Smooth muscle cell of the brain vasculature (primary cell): ENCODE results near the gene ZNF431.
"Not testable (repeated sequence)": the region's sequence is repeated elsewhere in the genome, so short reads cannot be mapped to it uniquely, and the experiment has no call there.

ENCODE experiments used
- DNase-seq: peaks from one replicate; pipeline ENCODE4 v3.0.0-alpha.2; 2012; ENCODE audit warnings: low read depth, low spot score

Gene ZNF431

DNA sequence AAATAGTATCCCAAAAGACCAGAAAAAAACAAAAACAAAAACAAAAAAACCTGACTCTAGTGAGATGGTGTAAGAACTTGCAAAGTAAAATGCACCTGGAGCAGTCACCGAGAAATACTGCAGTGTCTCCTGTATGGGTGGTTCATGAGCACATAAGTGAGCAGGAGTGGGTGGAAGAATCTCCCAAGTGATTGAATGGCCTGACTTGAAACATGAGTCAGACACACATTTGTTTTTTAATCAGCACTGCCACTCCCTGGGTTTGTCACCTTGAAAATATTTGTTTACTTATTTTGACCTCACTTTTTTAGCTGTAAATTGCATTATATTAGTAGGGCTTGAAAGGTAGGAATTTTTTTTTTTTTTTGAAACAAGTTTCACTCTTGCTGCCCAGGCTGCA is 2.0 kb downstream of the ZNF431 start:
- no peak for DNase-seq

GRCh38 chr19:21147540-21147939 is 5.7 kb downstream of the ZNF431 start:
- no peak for DNase-seq

DNA sequence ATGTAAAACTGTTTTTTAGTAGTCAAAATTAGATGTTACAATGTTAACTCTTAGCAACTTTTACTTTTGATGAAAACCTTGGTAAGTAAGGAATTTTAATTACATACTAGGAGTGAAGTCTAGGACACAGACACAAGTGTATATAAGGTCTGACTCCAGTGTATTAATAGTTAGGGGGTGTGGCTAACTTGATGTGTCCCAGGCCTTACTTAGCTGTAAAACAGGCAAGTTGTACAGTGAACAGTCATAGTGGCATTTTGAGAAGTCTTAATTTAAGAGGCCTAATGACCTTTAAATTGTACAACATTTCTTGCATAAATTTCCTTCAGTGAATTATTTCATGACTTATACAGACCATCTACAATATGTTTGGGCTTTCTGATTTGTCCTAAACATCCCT is 6.8 kb downstream of the ZNF431 start:
- DNase-seq: no peak

DNA sequence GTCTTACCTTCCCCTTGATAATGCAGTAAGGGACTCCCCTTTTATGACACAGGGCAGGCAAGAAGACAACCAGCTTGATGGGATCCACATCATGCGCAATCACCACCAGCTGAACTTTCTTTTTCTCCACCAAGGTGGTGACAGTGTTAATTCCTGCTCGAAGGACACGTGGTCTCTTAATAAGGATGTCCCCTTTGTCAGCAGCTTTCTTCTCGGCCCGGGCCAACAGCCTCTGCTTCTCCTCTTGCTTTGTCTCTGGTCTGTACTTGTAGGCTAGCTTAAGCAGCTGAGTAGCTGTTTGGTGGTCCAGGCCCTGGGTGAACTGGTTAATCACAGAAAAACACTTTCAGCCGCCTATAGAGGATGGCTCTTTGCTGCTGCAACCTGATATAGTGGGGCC is 8.0 kb downstream of the ZNF431 start:
- no peak for DNase-seq

DNA sequence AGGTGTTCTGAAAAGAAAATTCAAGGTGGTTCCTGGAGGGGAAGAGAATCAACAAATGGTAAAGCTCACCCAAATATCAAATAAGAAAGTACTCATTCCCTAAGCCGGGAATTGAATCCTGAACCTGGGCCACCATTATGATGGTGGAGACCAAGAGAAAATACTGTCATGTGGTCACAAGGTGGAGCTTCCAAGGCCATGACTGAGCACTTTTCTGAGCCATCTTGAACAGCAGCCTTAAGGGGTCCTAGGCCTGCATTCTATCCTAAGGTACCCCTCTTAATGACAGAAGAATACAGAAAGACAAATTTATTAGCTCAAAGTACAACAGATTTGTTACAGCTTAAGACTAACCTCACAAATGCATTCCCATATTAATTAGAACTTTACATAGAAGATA is 9.6 kb downstream of the ZNF431 start:
- DNase-seq: no peak

- no peak for DNase-seq
Measured at GRCh38 chr19:21158523-21159135, 16.8 kb downstream of the ZNF431 start.

DNA sequence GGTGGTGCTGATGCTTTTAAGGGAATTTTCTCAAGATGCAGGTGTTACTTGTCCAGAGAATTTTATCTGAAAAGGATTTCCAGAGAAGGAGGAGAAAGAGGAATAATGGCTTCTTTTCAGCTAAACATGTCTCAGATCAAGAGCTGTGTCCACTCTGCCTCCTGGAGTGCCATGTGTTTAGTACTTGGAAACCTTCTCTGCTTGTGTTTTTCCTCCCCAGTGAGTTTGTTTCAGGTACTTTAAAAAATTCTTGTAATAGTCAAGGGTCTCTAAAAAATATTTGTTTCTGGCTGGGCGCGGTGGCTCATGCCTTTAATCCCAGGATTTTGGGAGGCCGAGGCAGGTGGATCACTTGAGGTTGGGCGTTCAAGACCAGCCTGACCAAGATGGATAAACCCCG is 22.7 kb downstream of the ZNF431 start:
- no peak for DNase-seq

DNA sequence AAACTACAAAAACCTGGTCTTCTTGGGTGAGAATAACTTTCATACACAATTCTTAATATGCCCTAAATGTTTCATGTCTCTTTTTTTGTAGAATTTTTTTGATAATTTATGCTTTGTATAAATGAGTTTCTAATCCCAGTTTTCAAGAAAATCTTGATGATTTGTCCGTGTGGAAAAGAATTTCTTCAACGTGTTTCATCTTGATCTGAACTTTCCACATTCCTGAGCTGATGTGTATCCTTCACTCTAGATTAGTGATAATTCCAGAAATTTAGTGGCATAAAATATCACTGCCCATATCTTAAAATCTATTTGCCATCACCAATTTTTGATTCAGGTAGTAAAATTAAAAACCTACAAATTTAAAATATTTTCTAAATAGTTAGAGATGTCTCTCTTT is 24.6 kb downstream of the ZNF431 start:
- DNase-seq: no peak

DNA sequence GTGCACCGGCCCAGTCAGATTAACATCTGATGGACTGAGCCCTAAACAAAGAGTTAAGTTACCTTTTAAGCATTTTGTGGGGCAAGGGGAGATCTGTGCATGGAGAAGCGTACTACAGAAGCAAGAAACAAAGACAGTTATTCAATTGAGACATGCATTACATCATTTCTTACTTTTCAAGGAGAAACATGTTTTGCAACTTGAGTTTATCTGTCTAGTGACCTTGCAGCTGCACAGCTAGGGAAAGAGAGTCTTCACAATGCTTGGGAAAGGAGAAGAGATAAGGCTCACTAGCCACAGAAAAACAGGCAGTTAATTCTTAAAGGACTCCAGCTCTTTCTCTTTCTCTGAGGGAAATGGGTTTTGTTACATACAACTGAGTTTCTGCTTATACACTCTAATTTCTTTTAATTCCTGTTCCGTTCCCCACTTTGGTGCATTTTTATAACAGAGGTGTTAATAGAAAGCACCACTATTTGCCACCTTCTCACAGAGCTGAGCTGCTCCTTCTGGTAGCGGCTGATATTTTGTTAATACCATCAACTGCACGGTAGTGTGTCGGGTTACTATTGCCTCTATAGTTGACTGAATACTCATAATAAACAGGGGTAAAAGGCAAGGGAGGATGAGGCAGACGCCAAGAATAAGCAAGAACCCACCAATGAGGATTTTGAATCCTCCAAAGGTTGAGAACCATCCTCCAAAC is 55.9 kb downstream of the ZNF431 start:
- DNase-seq: no peak

DNA sequence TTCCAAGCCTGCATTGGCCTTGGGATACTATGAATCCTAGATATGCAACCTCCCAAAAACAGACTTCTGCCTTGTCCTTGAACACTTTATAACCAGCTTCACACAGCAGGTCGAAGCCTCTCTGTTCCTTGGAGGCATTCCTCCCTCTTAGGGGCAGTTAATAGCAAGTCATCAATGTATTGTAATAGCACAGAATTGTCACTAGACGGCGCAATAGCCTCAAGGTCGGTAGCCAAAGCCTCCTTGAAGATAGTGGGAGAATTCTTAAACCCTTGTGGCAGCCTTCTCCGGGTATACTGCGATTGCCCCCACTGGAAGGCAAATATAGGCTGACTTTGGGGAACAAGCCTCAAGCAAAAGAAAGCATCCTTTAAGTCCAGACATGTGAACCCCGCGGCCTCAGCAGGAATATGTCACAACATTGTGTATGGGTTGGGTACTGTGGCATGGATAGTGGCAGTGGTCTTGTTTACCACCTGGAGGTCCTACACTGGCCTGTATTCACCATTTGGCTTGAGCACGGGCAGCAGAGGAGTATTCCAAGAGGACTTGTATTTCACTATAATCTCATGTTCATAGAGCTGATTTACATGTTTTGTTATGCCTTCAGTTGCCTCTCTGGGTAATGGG is 61.1 kb downstream of the ZNF431 start:
- DNase-seq: no peak

DNA sequence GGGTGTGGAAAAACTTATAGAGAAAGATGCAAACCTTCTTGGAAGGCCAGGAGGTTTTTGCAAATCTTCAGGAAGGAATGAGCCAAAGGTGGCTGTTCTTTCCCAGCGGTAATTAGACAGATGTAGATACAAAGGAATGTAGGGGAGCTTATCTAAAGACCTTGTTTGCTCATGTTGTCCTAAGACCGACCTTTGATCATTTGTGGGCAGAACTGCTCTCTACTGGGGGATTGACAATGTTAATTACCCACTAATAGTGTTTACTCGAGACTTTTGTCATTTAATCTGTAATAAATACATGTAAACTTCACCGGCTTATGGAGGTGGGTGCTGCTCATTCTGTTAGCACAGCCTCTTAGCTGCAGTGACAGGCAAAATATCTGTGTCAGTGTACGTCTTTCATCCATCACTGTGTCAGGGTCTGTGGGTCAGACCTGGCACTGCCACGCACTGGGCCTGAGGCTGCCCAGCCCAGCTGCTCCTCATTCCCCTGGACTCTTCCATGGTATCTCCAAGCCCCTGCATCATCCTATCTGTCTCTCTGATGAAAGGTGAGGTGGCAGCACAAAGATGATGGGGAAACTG is 68.3 kb downstream of the ZNF431 start:
- no peak for DNase-seq

DNA sequence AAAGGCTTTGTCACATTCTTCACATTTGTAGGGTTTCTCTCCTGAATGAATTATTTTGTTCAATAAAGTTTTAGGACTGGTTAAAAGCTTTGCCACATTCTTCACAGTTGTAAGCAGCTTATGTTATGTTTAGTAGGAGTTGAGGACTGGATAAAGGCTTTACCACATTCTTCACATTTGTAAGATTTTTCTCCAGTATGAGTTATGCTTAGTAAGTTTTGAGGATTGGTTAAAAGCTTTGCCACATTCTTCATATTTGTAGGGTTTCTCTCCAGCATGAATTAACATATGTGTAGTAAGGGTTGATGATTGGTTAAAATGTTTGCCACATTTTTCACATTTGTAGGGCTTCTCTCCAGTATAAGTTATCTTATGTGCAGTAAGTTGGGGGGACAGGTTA is 79.9 kb downstream of the ZNF431 start:
- no peak for DNase-seq

- DNase-seq: not testable (repeated sequence)
Measured at GRCh38 chr19:21229938-21230337, 88.1 kb downstream of the ZNF431 start.

DNA sequence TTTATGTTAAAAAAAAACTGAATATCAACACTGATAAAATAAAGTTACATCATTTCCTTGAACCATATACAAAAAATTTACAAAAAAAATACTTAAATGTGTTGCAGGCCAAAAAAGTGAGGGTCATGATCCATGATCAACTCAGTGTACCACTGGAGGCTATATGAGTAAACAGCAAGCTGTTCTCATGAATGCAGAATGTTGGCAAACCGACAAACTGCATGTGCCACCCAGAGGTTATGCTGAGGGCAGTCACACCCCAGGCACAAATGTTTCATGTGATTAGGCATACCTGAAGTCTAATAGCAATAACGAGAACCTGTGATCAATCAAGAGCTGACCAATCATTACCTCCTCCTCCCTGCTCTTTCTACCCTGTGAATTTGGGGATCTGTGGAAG is 91.9 kb downstream of the ZNF431 start:
- DNase-seq: no peak

DNA sequence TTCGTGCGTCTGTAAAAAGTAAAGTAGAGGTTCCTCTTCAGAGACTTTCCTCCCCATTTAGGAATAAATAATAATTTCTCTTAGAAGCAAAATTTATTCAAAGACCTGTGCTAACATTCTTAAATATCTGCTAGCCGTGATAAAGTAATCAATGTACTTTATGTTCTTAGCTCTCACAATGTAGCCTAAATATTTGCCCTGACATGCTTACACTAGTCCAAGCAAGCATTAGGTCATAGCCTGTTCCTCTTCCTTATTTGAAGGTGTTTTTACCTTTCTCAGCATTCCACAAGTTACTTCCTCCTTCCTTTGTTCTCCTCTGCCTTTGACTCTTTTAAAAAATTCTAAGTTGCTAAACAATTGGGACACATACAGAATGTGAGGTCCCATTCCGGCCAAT is 94.9 kb downstream of the ZNF431 start:
- not testable (repeated sequence) for DNase-seq

- DNase-seq: no peak
Measured at GRCh38 chr19:21238670-21239069, 96.8 kb downstream of the ZNF431 start.
